Esophagus squamous epithelium (tissue), 4 donors: ENCODE data around the gene ACE2.

Experiments used
- CTCF ChIP-seq, 6 experiments: fragments of 450-650 bp in 4 of 6; fragments of 200-600 bp in 2 of 6; sonication (generic) in 2 of 6; IDR thresholded peaks; one replicate each; pipeline ENCODE4 v1.5.1; 2016 to 2019; ENCODE audit warnings: antibody characterized with exemption in 6 of 6, mild to moderate bottlenecking in 4 of 6, moderate library complexity in 4 of 6
- POLR2A ChIP-seq, 4 donors: fragments of 450-650 bp; IDR thresholded peaks; one replicate each; pipeline ENCODE4 v1.6.1; 2017; ENCODE audit warnings: antibody characterized with exemption in 4 of 4, mild to moderate bottlenecking in 4 of 4, moderate library complexity in 3 of 4

GRCh38 chrX:15605226-15605625 is 4.5 kb upstream of the ACE2 start:
- TF ChIP-seq POLR2A (IDR thresholded peaks at IDR 0.05) (no peak), CTCF (IDR thresholded peaks at IDR 0.05) (no peak)
